Astrocyte (in vitro differentiated cells and primary cell): ENCODE data around the gene ACAN. TPM values are rescaled to one million over a fixed set of nuclear protein-coding genes. Genes with fewer than 3 reads are reported as not detected.

Source experiments
- DNase-seq: peaks from one replicate; pipeline ENCODE4 v3.0.0-alpha.2; 2010; ENCODE audit warnings: low read depth
- FAIRE-seq: peaks from 2 replicates; lab custom pipeline; 2011; peaks lifted over from hg19 to GRCh38; lab: Jason Lieb, UNC
- H2AFZ ChIP-seq: 2 replicates; pipeline ENCODE4 v1.6.0; 2012; ENCODE audit warnings: low read depth, low read length, inconsistent platforms
- H3K27ac ChIP-seq: 2 replicates; pipeline ENCODE4 v1.5.1; 2011; ENCODE audit warnings: low read depth, low read length, inconsistent platforms
- H3K27me3 ChIP-seq: 2 replicates; pipeline ENCODE4 v1.6.0; 2011; ENCODE audit warnings: low read length, inconsistent platforms; ENCODE audit not compliant: insufficient read depth
- H3K36me3 ChIP-seq: 2 replicates; pipeline ENCODE4 v1.5.1; 2011; ENCODE audit warnings: low read length, inconsistent platforms; ENCODE audit not compliant: insufficient read depth
- H3K4me1 ChIP-seq: 2 replicates; pipeline ENCODE4 v1.5.1; 2011; ENCODE audit warnings: low read length, inconsistent platforms; ENCODE audit not compliant: insufficient read depth
- H3K4me2 ChIP-seq: 2 replicates; pipeline ENCODE4 v1.6.0; 2012; ENCODE audit warnings: low read length, inconsistent platforms
- H3K4me3 ChIP-seq: 2 replicates; pipeline ENCODE4 v1.5.1; 2011; ENCODE audit warnings: low read depth, mild to moderate bottlenecking, low read length, inconsistent platforms; ENCODE audit not compliant: insufficient read depth
- H3K79me2 ChIP-seq: 2 replicates; pipeline ENCODE4 v1.6.0; 2012; ENCODE audit warnings: mild to moderate bottlenecking, low read length, inconsistent platforms; ENCODE audit not compliant: insufficient read depth
- H3K9ac ChIP-seq: 2 replicates; pipeline ENCODE4 v1.6.0; 2012; ENCODE audit warnings: mild to moderate bottlenecking, low read length, inconsistent platforms
- H3K9me3 ChIP-seq: 2 replicates; pipeline ENCODE4 v1.5.1; 2012; ENCODE audit warnings: low read depth, mild to moderate bottlenecking, low read length, inconsistent platforms; ENCODE audit not compliant: insufficient read depth
- H4K20me1 ChIP-seq: 2 replicates; pipeline ENCODE4 v1.6.0; 2012; ENCODE audit warnings: low read length, inconsistent platforms; ENCODE audit not compliant: insufficient read depth
- H3K27ac Mint-ChIP-seq: one replicate; pipeline ENCODE4 v1.8.0; 2021; ENCODE audit warnings: mild to moderate bottlenecking, mixed read lengths; ENCODE audit not compliant: unreplicated experiment
- H3K27me3 Mint-ChIP-seq: one replicate; pipeline ENCODE4 v1.8.0; 2021; ENCODE audit warnings: low read depth, mixed read lengths; ENCODE audit not compliant: unreplicated experiment
- H3K36me3 Mint-ChIP-seq: one replicate; pipeline ENCODE4 v1.8.0; 2021; ENCODE audit warnings: low read depth, mixed read lengths; ENCODE audit not compliant: unreplicated experiment
- H3K4me1 Mint-ChIP-seq: one replicate; pipeline ENCODE4 v1.8.0; 2021; ENCODE audit warnings: low read depth, mixed read lengths; ENCODE audit not compliant: unreplicated experiment
- H3K4me3 Mint-ChIP-seq: one replicate; pipeline ENCODE4 v1.8.0; 2021; ENCODE audit warnings: mild to moderate bottlenecking, moderate library complexity, mixed read lengths; ENCODE audit not compliant: unreplicated experiment
- H3K9me3 Mint-ChIP-seq: one replicate; pipeline ENCODE4 v1.8.0; 2021; ENCODE audit warnings: mild to moderate bottlenecking, mixed read lengths; ENCODE audit not compliant: unreplicated experiment
- EZH2 ChIP-seq: IDR thresholded peaks from 2 replicates; pipeline ENCODE4 v1.6.1; 2012; ENCODE audit warnings: mild to moderate bottlenecking, low read length, inconsistent platforms; ENCODE audit not compliant: insufficient read depth
- total RNA-seq: library from RNA; stranded (reverse); gene quantifications from 2 replicates; pipeline ENCODE4 v1.2.1, GENCODE V29; 2021
- TF ChIP-seq, protein P1 (sequence below): IDR thresholded peaks from 2 replicates; pipeline ENCODE4 v1.5.1; 2011; ENCODE audit warnings: low read depth, mild to moderate bottlenecking, inconsistent platforms, low read length, moderate library complexity; ENCODE audit not compliant: insufficient read depth

The ACAN gene
- total RNA-seq, 1 donor from 2014 or later, result 0.34 TPM

GRCh38 chr15:88802991-88803240, 320 bp upstream of the ACAN start:
- Histone ChIP-seq H3K36me3 (no peaks in the 10 kb centered on the region), H3K27ac (no peak overlapping the region), H3K27me3 (peaks cover 44% of the 10 kb centered on the region), H3K4me2 (peak overlapping the region; percentile 76), H3K9me3 (no peaks in the 10 kb centered on the region), H4K20me1 (no peaks in the 10 kb centered on the region), H3K4me1 (peaks cover 9% of the 10 kb centered on the region), H2AFZ (peak overlapping the region; percentile 41), H3K9ac (no peak overlapping the region), H3K79me2 (no peaks in the 10 kb centered on the region), H3K4me3 (peak overlapping the region; percentile 17)
- Mint-ChIP-seq H3K4me1 (peaks cover 4% of the 10 kb centered on the region), H3K27ac (no peak overlapping the region), H3K36me3 (no peaks in the 10 kb centered on the region), H3K4me3 (peak overlapping the region; percentile 87), H3K9me3 (peaks cover 3% of the 10 kb centered on the region), H3K27me3 (peaks cover 38% of the 10 kb centered on the region)
- peak; percentile 33 for TF ChIP-seq EZH2
- TF ChIP-seq, protein P1, sequence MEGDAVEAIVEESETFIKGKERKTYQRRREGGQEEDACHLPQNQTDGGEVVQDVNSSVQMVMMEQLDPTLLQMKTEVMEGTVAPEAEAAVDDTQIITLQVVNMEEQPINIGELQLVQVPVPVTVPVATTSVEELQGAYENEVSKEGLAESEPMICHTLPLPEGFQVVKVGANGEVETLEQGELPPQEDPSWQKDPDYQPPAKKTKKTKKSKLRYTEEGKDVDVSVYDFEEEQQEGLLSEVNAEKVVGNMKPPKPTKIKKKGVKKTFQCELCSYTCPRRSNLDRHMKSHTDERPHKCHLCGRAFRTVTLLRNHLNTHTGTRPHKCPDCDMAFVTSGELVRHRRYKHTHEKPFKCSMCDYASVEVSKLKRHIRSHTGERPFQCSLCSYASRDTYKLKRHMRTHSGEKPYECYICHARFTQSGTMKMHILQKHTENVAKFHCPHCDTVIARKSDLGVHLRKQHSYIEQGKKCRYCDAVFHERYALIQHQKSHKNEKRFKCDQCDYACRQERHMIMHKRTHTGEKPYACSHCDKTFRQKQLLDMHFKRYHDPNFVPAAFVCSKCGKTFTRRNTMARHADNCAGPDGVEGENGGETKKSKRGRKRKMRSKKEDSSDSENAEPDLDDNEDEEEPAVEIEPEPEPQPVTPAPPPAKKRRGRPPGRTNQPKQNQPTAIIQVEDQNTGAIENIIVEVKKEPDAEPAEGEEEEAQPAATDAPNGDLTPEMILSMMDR, result no peak
- no peak for FAIRE-seq
- DNase-seq, result no peak

DNA sequence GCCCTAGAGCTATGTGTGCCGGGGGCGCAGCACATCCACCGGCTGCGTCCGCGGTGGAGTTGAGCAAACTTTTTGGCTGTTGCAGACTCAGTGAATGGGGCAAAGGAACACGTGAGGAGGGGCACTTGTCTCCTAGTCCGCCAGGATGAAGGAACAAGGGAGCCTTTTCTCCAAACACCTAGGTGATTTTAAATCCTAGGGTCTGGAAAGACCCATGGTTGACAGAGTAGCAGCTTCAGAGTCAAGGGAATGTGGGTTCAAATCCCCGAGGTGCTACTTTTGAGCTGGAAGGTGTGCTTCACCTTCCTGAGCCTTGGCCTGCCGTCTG, 648 bp downstream of the ACAN start:
- no peak for FAIRE-seq
- H3K4me3 ChIP-seq, result peak overlapping the region; percentile 23

GRCh38 chr15:88804257-88804656, 1.0 kb downstream of the ACAN start:
- H2AFZ ChIP-seq, result no peak overlapping the region
- no peak for DNase-seq
- Mint-ChIP-seq H3K4me1 (peaks cover 8% of the 10 kb centered on the region), H3K4me3 (peak overlapping the region; percentile 70), H3K27me3 (peaks cover 34% of the 10 kb centered on the region), H3K9me3 (peaks cover 3% of the 10 kb centered on the region), H3K36me3 (no peaks in the 10 kb centered on the region), H3K27ac (no peak overlapping the region)
- H4K20me1 ChIP-seq, result no peaks in the 10 kb centered on the region
- H3K4me3 ChIP-seq, result no peak overlapping the region
- no peaks in the 10 kb centered on the region for H3K36me3 ChIP-seq
- H3K27ac ChIP-seq, result no peak overlapping the region
- no peaks in the 10 kb centered on the region for H3K79me2 ChIP-seq
- H3K27me3 ChIP-seq, result peaks cover 44% of the 10 kb centered on the region
- H3K4me2 ChIP-seq, result no peak overlapping the region
- TF ChIP-seq EZH2, result no peak
- TF ChIP-seq, protein P1, result no peak
- H3K9ac ChIP-seq, result no peak overlapping the region
- FAIRE-seq, result no peak
- H3K9me3 ChIP-seq, result no peaks in the 10 kb centered on the region
- peaks cover 9% of the 10 kb centered on the region for H3K4me1 ChIP-seq

More for the DNA sequence above, 648 bp downstream of the ACAN start:
- Histone ChIP-seq H3K4me1 (peaks cover 9% of the 10 kb centered on the region), H2AFZ (peak overlapping the region; percentile 47), H3K27ac (no peak overlapping the region), H4K20me1 (no peaks in the 10 kb centered on the region), H3K9ac (no peak overlapping the region), H3K4me2 (peak overlapping the region; percentile 72), H3K36me3 (no peaks in the 10 kb centered on the region), H3K27me3 (peaks cover 44% of the 10 kb centered on the region), H3K9me3 (no peaks in the 10 kb centered on the region), H3K79me2 (no peaks in the 10 kb centered on the region)
- H3K36me3 Mint-ChIP-seq, result no peaks in the 10 kb centered on the region
- peaks cover 3% of the 10 kb centered on the region for H3K9me3 Mint-ChIP-seq
- no peak for TF ChIP-seq EZH2
- TF ChIP-seq, protein P1, result no peak
- H3K4me3 Mint-ChIP-seq, result peak overlapping the region; percentile 70
- DNase-seq, result no peak
- H3K4me1 Mint-ChIP-seq, result peaks cover 5% of the 10 kb centered on the region
- no peak overlapping the region for H3K27ac Mint-ChIP-seq
- peaks cover 34% of the 10 kb centered on the region for H3K27me3 Mint-ChIP-seq
